Thoracic aorta endothelial cell (primary cell): ENCODE data around the gene KRTAP10-2. TPM values are rescaled to one million over a fixed set of nuclear protein-coding genes. Genes with fewer than 3 reads are reported as not detected.

ENCODE experiments used
- total RNA-seq: library from RNA; depleted of rRNA; stranded (reverse); fragments of >200 nt; gene quantifications from 2 replicates; pipeline ENCODE4 v1.2.3, GENCODE V29; 2012

KRTAP10-2 gene, protein sequence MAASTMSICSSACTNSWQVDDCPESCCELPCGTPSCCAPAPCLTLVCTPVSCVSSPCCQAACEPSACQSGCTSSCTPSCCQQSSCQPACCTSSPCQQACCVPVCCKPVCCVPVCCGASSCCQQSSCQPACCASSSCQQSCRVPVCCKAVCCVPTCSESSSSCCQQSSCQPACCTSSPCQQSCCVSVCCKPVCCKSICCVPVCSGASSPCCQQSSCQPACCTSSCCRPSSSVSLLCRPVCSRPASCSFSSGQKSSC
- total RNA-seq = not detected in 2 replicates

DNA sequence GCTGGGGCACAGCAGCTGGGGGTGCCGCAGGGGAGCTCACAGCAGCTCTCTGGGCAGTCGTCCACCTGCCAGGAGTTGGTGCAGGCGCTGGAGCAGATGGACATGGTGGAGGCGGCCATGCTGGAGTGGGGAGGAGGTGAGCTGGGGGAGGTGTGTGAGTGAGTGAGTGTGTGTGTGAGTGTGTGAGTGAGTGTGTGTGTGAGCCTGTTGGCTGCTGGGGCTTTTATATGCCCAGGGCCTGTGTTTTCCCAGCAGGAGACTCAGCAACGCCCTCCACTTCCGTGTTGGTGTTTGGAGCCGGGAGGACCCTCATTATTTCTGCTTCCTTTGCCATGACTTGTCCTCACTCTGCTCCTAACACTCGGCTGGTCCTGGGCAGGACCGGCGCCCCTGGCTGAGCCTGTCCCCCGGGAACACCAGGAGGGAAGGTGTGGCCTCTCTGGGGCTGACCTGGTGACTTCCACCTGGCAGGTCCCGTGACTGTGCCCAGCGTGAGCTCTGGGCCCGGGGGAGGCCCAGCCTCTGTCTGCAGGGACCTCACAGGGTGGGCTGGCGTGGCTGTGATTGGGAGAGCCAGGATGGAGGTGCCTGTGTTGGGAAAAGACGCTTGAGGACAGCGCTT lies at the start of gene KRTAP10-2:
TSS of gene KRTAP10-2 (minus strand) at position 166 of the 622 bp plus-strand sequence. CDS start at position 119, 47 bp downstream.

DNA sequence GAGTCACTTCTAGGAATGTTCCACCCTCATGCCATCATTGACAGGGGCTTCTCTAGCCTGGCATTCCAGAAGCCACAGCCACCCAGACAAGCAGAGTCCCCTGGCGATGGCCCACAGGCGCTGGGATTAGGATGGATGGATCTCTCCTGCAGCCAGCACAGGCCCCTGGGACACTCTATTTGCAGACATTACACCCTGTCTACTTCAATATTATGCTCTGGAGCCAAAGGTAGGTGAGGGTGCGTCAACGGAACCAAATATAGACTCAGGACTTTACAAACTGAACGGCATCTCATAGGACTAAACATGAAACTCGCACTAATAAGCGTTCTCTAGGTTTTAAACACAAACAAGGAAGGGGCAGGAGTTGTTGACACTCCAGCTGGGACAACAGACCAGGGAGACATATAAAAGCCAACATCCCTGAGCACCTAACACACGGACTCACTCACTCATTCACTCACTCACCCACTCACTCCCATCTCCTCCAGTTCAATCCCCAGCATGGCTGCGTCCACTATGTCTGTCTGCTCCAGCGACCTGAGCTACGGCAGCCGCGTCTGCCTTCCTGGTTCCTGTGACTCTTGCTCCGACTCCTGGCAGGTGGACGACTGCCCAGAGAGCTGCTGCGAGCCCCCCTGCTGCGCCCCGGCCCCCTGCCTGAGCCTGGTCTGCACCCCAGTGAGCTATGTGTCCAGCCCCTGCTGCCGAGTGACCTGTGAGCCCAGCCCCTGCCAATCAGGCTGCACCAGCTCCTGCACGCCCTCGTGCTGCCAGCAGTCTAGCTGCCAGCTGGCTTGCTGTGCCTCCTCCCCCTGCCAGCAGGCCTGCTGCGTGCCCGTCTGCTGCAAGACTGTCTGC lies 49.0 kb upstream of the KRTAP10-2 start, which contains the start of gene KRTAP10-7:
TSS of gene KRTAP10-7 (plus strand) at position 480 of the 861 bp plus-strand sequence. CDS start at position 505, 25 bp downstream.

DNA sequence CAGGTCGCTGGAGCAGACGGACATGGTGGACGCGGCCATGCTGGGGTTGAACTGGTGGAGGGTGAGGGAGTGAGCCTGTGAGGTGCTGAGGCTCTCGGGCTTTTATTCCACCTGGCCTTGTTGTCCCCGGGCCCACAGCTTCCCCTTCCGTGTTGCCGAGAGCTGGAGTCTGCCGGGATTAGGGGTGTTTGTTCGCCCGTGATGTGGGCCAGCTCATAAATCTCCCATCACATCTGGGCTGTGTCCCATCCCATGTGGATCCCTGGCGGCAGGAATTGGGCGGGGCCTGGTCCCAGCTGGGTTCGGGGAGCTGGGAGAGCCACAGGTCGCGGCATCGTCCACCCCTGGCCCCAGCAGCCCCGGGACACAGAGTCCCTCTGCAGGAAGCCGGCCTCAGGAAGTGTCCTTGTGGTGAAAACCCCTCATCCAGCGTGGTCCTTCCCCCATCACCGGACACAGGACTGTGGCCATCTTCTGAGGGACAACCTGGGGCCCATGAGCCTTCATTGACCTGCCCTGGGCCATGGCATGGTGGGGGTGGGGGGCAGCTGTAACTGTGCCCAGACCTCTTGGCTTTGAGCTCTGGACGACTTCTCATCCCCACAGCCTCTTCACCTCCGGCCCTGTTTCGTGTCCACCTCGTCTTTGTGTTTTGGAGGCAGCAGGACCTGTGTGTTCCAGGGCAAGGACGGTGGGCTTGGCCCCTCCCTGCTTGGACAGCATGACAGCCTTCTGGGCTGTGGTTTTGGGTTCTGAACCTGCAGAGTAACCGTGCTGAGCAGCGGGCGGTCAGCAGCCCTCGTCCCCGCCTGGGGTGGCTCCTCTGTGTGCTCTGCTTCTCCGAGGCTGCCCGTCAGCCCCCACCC lies 41.4 kb upstream of the KRTAP10-2 start, which contains the start of gene KRTAP10-6:
TSS of gene KRTAP10-6 (minus strand) at position 60 of the 866 bp plus-strand sequence. CDS start at position 39, 21 bp downstream.

DNA sequence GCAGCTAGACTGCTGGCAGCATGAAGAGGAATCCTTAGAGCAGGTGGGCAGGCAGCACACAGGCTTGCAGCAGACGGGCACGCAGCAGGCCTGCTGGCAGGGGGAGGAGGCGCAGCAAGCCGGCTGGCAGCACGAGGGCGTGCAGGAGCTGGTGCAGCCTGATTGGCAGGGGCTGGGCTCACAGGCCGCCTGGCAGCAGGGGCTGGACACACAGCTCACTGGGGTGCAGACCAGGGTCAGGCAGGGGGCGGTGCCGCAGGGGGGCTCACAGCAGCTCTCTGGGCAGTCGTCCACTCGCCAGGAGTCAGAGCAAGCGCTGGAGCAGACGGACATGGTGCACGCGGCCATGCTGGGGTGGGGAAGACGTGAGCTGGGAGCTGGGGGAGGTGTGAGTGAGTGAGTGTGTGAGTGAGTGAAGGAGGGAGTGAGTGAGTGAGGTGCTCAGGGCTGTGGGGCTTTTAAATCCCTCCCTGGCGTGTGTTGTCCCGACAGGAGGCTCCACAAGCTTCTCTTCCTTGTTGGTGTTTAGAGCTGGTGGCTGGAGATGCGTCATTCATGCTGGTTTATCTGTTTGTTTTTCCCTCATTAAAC lies 29.0 kb upstream of the KRTAP10-2 start, which contains the start of gene KRTAP10-5:
TSS of gene KRTAP10-5 (minus strand) at position 374 of the 591 bp plus-strand sequence. CDS start at position 348, 26 bp downstream.

DNA sequence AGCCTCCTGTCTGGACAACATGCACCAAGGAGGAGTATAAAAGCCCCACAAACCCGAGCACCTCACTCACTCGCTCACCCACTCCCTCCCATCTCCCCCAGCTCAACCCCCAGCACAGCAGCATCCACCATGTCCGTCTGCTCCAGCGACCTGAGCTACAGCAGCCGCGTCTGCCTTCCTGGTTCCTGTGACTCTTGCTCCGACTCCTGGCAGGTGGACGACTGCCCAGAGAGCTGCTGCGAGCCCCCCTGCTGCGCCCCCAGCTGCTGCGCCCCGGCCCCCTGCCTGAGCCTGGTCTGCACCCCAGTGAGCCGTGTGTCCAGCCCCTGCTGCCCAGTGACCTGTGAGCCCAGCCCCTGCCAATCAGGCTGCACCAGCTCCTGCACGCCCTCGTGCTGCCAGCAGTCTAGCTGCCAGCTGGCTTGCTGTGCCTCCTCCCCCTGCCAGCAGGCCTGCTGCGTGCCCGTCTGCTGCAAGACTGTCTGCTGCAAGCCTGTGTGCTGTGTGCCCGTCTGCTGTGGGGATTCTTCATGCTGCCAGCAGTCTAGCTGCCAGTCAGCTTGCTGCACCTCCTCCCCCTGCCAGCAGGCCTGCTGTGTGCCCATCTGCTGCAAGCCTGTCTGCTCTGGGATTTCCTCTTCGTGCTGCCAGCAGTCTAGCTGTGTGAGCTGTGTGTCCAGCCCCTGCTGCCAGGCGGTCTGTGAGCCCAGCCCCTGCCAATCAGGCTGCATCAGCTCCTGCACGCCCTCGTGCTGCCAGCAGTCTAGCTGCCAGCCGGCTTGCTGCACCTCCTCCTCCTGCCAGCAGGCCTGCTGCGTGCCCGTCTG lies 22.5 kb upstream of the KRTAP10-2 start, which contains the start of gene KRTAP10-4:
TSS of gene KRTAP10-4 (plus strand) at position 100 of the 827 bp plus-strand sequence. CDS start at position 130, 30 bp downstream.

DNA sequence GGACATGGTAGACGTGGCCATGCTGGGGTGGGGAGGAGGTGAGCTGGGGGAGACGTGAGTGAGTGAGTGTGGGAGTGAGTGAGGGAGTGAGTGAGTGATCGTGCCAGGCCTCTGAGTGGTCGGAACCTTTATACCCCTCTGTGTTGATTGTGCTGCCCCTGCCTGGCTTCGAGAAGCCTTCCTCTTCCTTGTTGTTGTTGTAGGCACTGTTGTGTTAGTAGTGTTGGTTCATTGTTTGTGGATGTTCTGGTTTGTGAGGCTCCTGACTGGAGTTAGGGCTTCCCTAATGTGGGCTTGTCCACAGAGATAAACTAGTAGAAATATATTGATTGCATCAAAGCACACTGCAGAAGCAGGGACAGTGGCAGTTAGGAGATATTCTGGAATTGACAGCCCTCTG lies 7.4 kb upstream of the KRTAP10-2 start, which contains the start of gene KRTAP10-3:
TSS of gene KRTAP10-3 (minus strand) at position 101 of the 400 bp plus-strand sequence. CDS start at position 21, 80 bp downstream.

DNA sequence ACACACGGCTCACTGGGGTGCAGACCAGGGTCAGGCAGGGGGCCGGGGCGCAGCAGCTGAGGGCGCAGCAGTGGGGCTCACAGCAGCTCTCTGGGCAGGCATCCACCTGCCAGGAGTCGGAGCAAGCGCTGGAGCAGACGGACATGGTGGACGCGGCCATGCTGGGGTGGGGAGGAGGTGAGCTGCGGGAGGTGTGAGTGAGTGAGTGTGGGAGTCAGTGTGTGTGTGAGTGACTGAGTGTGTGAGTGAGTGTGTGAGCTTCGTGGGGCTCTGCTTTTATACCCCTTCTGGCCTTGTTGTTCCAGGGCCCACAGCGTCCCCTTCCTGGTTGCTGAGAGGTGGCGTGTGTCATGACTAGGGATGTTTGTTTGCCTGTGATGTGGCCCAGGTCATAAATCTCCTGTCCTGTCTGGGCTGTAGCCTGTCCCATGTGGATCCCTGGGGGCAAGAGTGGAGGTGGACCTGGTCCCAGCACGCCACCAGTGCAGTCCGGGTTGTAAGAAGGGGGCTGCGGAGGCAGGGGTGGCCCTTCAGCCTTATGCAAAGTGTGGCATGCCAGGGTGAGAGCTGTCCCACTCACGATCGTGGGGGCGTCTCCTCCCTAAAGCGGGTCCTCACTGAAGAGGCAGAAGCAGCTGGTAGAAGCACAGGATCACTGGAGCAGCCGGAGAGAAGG lies 11.2 kb downstream of the KRTAP10-2 start, which contains the start of gene KRTAP10-1:
TSS of gene KRTAP10-1 (minus strand) at position 205 of the 676 bp plus-strand sequence. CDS start at position 160, 45 bp downstream.

Other genes with a start within 250 kb of the KRTAP10-2 start
- gene CFAP410, start 212.1 kb downstream of the KRTAP10-2 start, total RNA-seq = 3.1 and 4.0 TPM in 2 replicates
- not detected in 2 replicates for gene TRPM2, start 197.9 kb downstream of the KRTAP10-2 start, total RNA-seq
- 2.4 and 3.0 TPM in 2 replicates for gene LRRC3, start 96.0 kb downstream of the KRTAP10-2 start, total RNA-seq
- gene KRTAP10-1, start 11.3 kb downstream of the KRTAP10-2 start, total RNA-seq = not detected in 2 replicates
- not detected in 2 replicates for gene KRTAP10-3, start 7.3 kb upstream of the KRTAP10-2 start, total RNA-seq
- gene KRTAP10-4, start 22.2 kb upstream of the KRTAP10-2 start, total RNA-seq = not detected in 2 replicates
- gene KRTAP10-5, start 29.1 kb upstream of the KRTAP10-2 start, total RNA-seq = not detected in 2 replicates
- not detected in 2 replicates for gene KRTAP10-6, start 41.0 kb upstream of the KRTAP10-2 start, total RNA-seq
- not detected in 2 replicates for gene KRTAP10-7, start 49.1 kb upstream of the KRTAP10-2 start, total RNA-seq
- gene KRTAP10-8, start 60.6 kb upstream of the KRTAP10-2 start, total RNA-seq = not detected in 2 replicates
- not detected in 2 replicates for gene KRTAP10-9, start 75.6 kb upstream of the KRTAP10-2 start, total RNA-seq
- gene KRTAP10-10, start 85.9 kb upstream of the KRTAP10-2 start, total RNA-seq = not detected in 2 replicates
- not detected in 2 replicates for gene KRTAP10-11, start 94.9 kb upstream of the KRTAP10-2 start, total RNA-seq
- gene KRTAP12-4, start 103.2 kb upstream of the KRTAP10-2 start, total RNA-seq = not detected in 2 replicates
- not detected in 2 replicates for gene KRTAP12-3, start 106.4 kb upstream of the KRTAP10-2 start, total RNA-seq
- gene KRTAP12-2, start 115.4 kb upstream of the KRTAP10-2 start, total RNA-seq = not detected in 2 replicates
- not detected in 2 replicates for gene KRTAP12-1, start 130.7 kb upstream of the KRTAP10-2 start, total RNA-seq
- not detected in 2 replicates for gene KRTAP10-12, start 145.7 kb upstream of the KRTAP10-2 start, total RNA-seq
- not detected in 2 replicates for gene TSPEAR, start 160.1 kb upstream of the KRTAP10-2 start, total RNA-seq